ENCODE measurements around the gene C6orf15. TPM values are rescaled to one million over a fixed set of nuclear protein-coding genes. Genes with fewer than 3 reads are reported as not detected.

C6orf15 gene
- total and polyA plus RNA-seq, 7 experiments from 2014 or later = not detected

GRCh38 chr6:31083742-31084354, 28.5 kb downstream of the C6orf15 start:
- H3K4me1 ChIP-seq (ENCODE audit: control insufficient read depth in 2 of 2, insufficient read depth in 2 of 2, low read length in 2 of 2) = peaks cover 5 to 6% of the 10 kb centered on the region in 2 donors
- Mint-ChIP-seq H3K27me3 (peaks cover 0 to 40% (median 0%) of the 10 kb centered on the region in 5 donors), H3K36me3 (no peaks in the 10 kb centered on the region), H3K4me1 (peaks cover 13 to 20% (median 16%) of the 10 kb centered on the region in 7 donors), H3K9me3 (no peaks in the 10 kb centered on the region), H3K4me3 (no peak overlapping the region), H3K27ac (no peak overlapping the region)
- POLR2A ChIA-PET = no interaction called here
- no peaks in the 10 kb centered on the region for H3K27me3 ChIP-seq (ENCODE audit: control insufficient read depth in 2 of 2, insufficient read depth in 2 of 2, low read length in 2 of 2)
- CTCF ChIA-PET = interaction anchor here (0.8 to 2.4 kb wide), 3 partner anchors 9 to 340 kb away, joined by 4 to 6 read pairs (median 5); no protein-coding TSS in a partner anchor
- no peaks in the 10 kb centered on the region for H3K36me3 ChIP-seq (ENCODE audit: control insufficient read depth in 2 of 3, insufficient read depth in 3 of 3, low read length in 3 of 3)
- no peak overlapping the region for H3K4me3 ChIP-seq (ENCODE audit: low read length)
- no peak overlapping the region for H3K27ac ChIP-seq (ENCODE audit: low read depth, low read length)
- ATAC-seq (no peak), DNase-seq (peak in 4 of 9 donors; percentile 17 to 35 (median 28))
- H3K9me3 ChIP-seq (ENCODE audit: control insufficient read depth in 2 of 3, low read length in 3 of 3) = no peaks in the 10 kb centered on the region
- intact Hi-C loops (cut with micrococcal nuclease) = loop anchor here in 1 of 2 donors (10.0 kb wide), 1 partner anchor 339 kb away; the partner anchor contains the start of genes FLOT1 and IER3

GRCh38 chr6:31081872-31082271, 30.5 kb downstream of the C6orf15 start:
- CTCF ChIA-PET = interaction anchor here (0.7 to 2.4 kb wide), 6 partner anchors 12 to 1822 kb away, joined by 3 to 6 read pairs (median 4); no protein-coding TSS in a partner anchor
- POLR2A ChIA-PET = interaction anchor here (0.7 kb wide), 1 partner anchor 259 kb away, joined by 3 read pairs; no protein-coding TSS in a partner anchor
- intact Hi-C loops (cut with micrococcal nuclease) = loop anchor here in 1 of 2 donors (10.0 kb wide), 1 partner anchor 337 kb away; the partner anchor contains the start of genes FLOT1 and IER3

GRCh38 chr6:31079656-31080261, 32.6 kb downstream of the C6orf15 start:
- no peaks in the 10 kb centered on the region for H3K9me3 ChIP-seq (ENCODE audit: control insufficient read depth in 2 of 3, low read length in 3 of 3)
- no peaks in the 10 kb centered on the region for H3K36me3 Mint-ChIP-seq
- intact Hi-C loops (cut with micrococcal nuclease) = loop anchor here (1.0 to 10.0 kb wide), 7 partner anchors 36 to 597 kb away; partner anchors contain the start of genes FLOT1 (in 1 of the 2), IER3 (in 1 of the 2) and VARS2 (in 1 of the 2)

More at GRCh38 chr6:31081872-31082271, 30.5 kb downstream of the C6orf15 start:
- H3K27me3 Mint-ChIP-seq = peaks cover 0 to 33% (median 0%) of the 10 kb centered on the region in 5 donors
- DNase-seq (no peak), ATAC-seq (no peak)
- H3K9me3 ChIP-seq (ENCODE audit: control insufficient read depth in 2 of 3, low read length in 3 of 3) = no peaks in the 10 kb centered on the region
- H3K4me3 ChIP-seq (ENCODE audit: low read length) = no peak overlapping the region
- no peak overlapping the region for H3K27ac ChIP-seq (ENCODE audit: low read depth, low read length)
- H3K4me1 ChIP-seq (ENCODE audit: control insufficient read depth in 2 of 2, insufficient read depth in 2 of 2, low read length in 2 of 2) = peaks cover 5 to 6% of the 10 kb centered on the region in 2 donors
- no peaks in the 10 kb centered on the region for H3K36me3 Mint-ChIP-seq
- no peak overlapping the region for H3K27ac Mint-ChIP-seq
- no peak overlapping the region for H3K4me3 Mint-ChIP-seq
- H3K4me1 Mint-ChIP-seq = peaks cover 6 to 11% (median 9%) of the 10 kb centered on the region in 7 donors
- H3K27me3 ChIP-seq (ENCODE audit: control insufficient read depth in 2 of 2, insufficient read depth in 2 of 2, low read length in 2 of 2) = no peaks in the 10 kb centered on the region
- H3K9me3 Mint-ChIP-seq = no peaks in the 10 kb centered on the region
- H3K36me3 ChIP-seq (ENCODE audit: control insufficient read depth in 2 of 3, insufficient read depth in 3 of 3, low read length in 3 of 3) = no peaks in the 10 kb centered on the region

GRCh38 chr6:31076611-31077010, 35.8 kb downstream of the C6orf15 start:
- Histone ChIP-seq H3K27me3 (ENCODE audit: control insufficient read depth in 2 of 2, insufficient read depth in 2 of 2, low read length in 2 of 2) (no peaks in the 10 kb centered on the region), H3K27ac (ENCODE audit: low read depth, low read length) (no peak overlapping the region), H3K36me3 (ENCODE audit: control insufficient read depth in 2 of 3, insufficient read depth in 3 of 3, low read length in 3 of 3) (no peaks in the 10 kb centered on the region), H3K4me3 (ENCODE audit: low read length) (no peak overlapping the region), H3K4me1 (ENCODE audit: control insufficient read depth in 2 of 2, insufficient read depth in 2 of 2, low read length in 2 of 2) (peaks cover 5 to 6% of the 10 kb centered on the region in 2 donors), H3K9me3 (ENCODE audit: control insufficient read depth in 2 of 3, low read length in 3 of 3) (no peaks in the 10 kb centered on the region)
- Mint-ChIP-seq H3K27me3 (peaks cover 0 to 12% (median 0%) of the 10 kb centered on the region in 5 donors), H3K4me3 (no peak overlapping the region), H3K4me1 (peaks cover 4 to 9% (median 8%) of the 10 kb centered on the region in 7 donors), H3K27ac (no peak overlapping the region), H3K9me3 (no peaks in the 10 kb centered on the region), H3K36me3 (no peaks in the 10 kb centered on the region)
- DNase-seq (no peak), ATAC-seq (no peak)
- ChIA-PET POLR2A (no interaction called here), CTCF (no interaction called here)
- intact Hi-C loops (cut with micrococcal nuclease) = no loop called here

More at GRCh38 chr6:31079656-31080261, 32.6 kb downstream of the C6orf15 start:
- CTCF ChIA-PET = interaction anchor here (0.6 to 3.4 kb wide), 27 partner anchors 10 to 596 kb away, joined by 3 to 28 read pairs (median 5); partner anchors contain the start of gene VARS2
- H3K27me3 Mint-ChIP-seq = peaks cover 0 to 26% (median 0%) of the 10 kb centered on the region in 5 donors
- H3K4me1 ChIP-seq (ENCODE audit: control insufficient read depth in 2 of 2, insufficient read depth in 2 of 2, low read length in 2 of 2) = peaks cover 5 to 6% of the 10 kb centered on the region in 2 donors
- peak overlapping the region in 4 of 9 donors; percentile 19 to 42 (median 28) for H3K27ac Mint-ChIP-seq
- peak overlapping the region; percentile 37 to 81 (median 66) for H3K4me3 Mint-ChIP-seq
- no peak overlapping the region for H3K27ac ChIP-seq (ENCODE audit: low read depth, low read length)
- DNase-seq (peak; percentile 34 to 77 (median 72)), ATAC-seq (peak; percentile 93)
- H3K9me3 Mint-ChIP-seq = no peaks in the 10 kb centered on the region
- H3K36me3 ChIP-seq (ENCODE audit: control insufficient read depth in 2 of 3, insufficient read depth in 3 of 3, low read length in 3 of 3) = no peaks in the 10 kb centered on the region
- H3K27me3 ChIP-seq (ENCODE audit: control insufficient read depth in 2 of 2, insufficient read depth in 2 of 2, low read length in 2 of 2) = no peaks in the 10 kb centered on the region
- POLR2A ChIA-PET = interaction anchor here (0.5 to 1.3 kb wide), 6 partner anchors 13 to 462 kb away, joined by 3 to 7 read pairs (median 5); partner anchors contain the start of gene VARS2
- peak overlapping the region; percentile 21 for H3K4me3 ChIP-seq (ENCODE audit: low read length)
- H3K4me1 Mint-ChIP-seq = peaks cover 6 to 9% (median 8%) of the 10 kb centered on the region in 7 donors

- Mint-ChIP-seq H3K27me3 (peaks cover 0 to 7% (median 0%) of the 10 kb centered on the region in 5 donors), H3K36me3 (no peaks in the 10 kb centered on the region), H3K4me3 (no peak overlapping the region), H3K4me1 (peaks cover 4 to 9% (median 8%) of the 10 kb centered on the region in 7 donors), H3K9me3 (no peaks in the 10 kb centered on the region), H3K27ac (no peak overlapping the region)
- no peak for ATAC-seq
- ChIA-PET CTCF (interaction anchor here (0.8 to 1.0 kb wide), 2 partner anchors 16 to 397 kb away, joined by 3 read pairs; no protein-coding TSS in a partner anchor), POLR2A (no interaction called here)
- Histone ChIP-seq H3K4me3 (ENCODE audit: low read length) (no peak overlapping the region), H3K27me3 (ENCODE audit: control insufficient read depth in 2 of 2, insufficient read depth in 2 of 2, low read length in 2 of 2) (no peaks in the 10 kb centered on the region), H3K27ac (ENCODE audit: low read depth, low read length) (no peak overlapping the region), H3K4me1 (ENCODE audit: control insufficient read depth in 2 of 2, insufficient read depth in 2 of 2, low read length in 2 of 2) (peaks cover 5 to 6% of the 10 kb centered on the region in 2 donors), H3K36me3 (ENCODE audit: control insufficient read depth in 2 of 3, insufficient read depth in 3 of 3, low read length in 3 of 3) (no peaks in the 10 kb centered on the region), H3K9me3 (ENCODE audit: control insufficient read depth in 2 of 3, low read length in 3 of 3) (no peaks in the 10 kb centered on the region)
- DNase-seq = no peak
- intact Hi-C loops (cut with micrococcal nuclease) = no loop called here
Measured at GRCh38 chr6:31075528-31075927, 36.8 kb downstream of the C6orf15 start.

GRCh38 chr6:31074401-31074800, 38.0 kb downstream of the C6orf15 start:
- intact Hi-C loops (cut with micrococcal nuclease) = no loop called here
- no peaks in the 10 kb centered on the region for H3K9me3 ChIP-seq (ENCODE audit: control insufficient read depth in 2 of 3, low read length in 3 of 3)
- H3K9me3 Mint-ChIP-seq = no peaks in the 10 kb centered on the region

More at GRCh38 chr6:31074401-31074800, 38.0 kb downstream of the C6orf15 start:
- H3K4me1 Mint-ChIP-seq = peaks cover 0 to 3% (median 3%) of the 10 kb centered on the region in 7 donors
- no peak for ATAC-seq
- H3K27me3 ChIP-seq (ENCODE audit: control insufficient read depth in 2 of 2, insufficient read depth in 2 of 2, low read length in 2 of 2) = no peaks in the 10 kb centered on the region
- ChIA-PET CTCF (no interaction called here), POLR2A (no interaction called here)
- H3K27ac Mint-ChIP-seq = peak overlapping the region in 3 of 9 donors; percentile 10 to 41 (median 29)
- H3K27me3 Mint-ChIP-seq = peaks cover 0 to 2% (median 0%) of the 10 kb centered on the region in 5 donors
- H3K36me3 ChIP-seq (ENCODE audit: control insufficient read depth in 2 of 3, insufficient read depth in 3 of 3, low read length in 3 of 3) = no peaks in the 10 kb centered on the region
- no peak for DNase-seq
- peaks cover 2 to 3% of the 10 kb centered on the region in 2 donors for H3K4me1 ChIP-seq (ENCODE audit: control insufficient read depth in 2 of 2, insufficient read depth in 2 of 2, low read length in 2 of 2)
- H3K4me3 ChIP-seq (ENCODE audit: low read length) = no peak overlapping the region
- no peak overlapping the region for H3K27ac ChIP-seq (ENCODE audit: low read depth, low read length)
- no peak overlapping the region for H3K4me3 Mint-ChIP-seq
- no peaks in the 10 kb centered on the region for H3K36me3 Mint-ChIP-seq
